Measurements from ENCODE around the gene GXYLT2.

- TF ChIP-seq CTCF (IDR thresholded peaks at IDR 0.05): no peak
- TF ChIP-seq POLR2A (IDR thresholded peaks at IDR 0.05): no peak
- no peak for TF ChIP-seq EP300 (IDR thresholded peaks at IDR 0.05)
These were observed 60.1 kb downstream of the GXYLT2 start for GRCh38 chr3:72947715-72948490.

Measured in sigmoid colon (tissue), 4 donors.